ENCODE results near the gene CFAP65.

GRCh38 chr2:218985021-218985324 is 56.3 kb downstream of the CFAP65 start, which contains the start of gene FEV:
- TF ChIP-seq CTCF (IDR thresholded peaks at IDR 0.05): no peak
- TF ChIP-seq POLR2A (IDR thresholded peaks at IDR 0.05; ENCODE audit: low read depth): no peak
